A204.1 (cell line): ENCODE results near the gene NUDT15.
"Not testable (repeated sequence)": the region's sequence is repeated elsewhere in the genome, so short reads cannot be mapped to it uniquely, and the experiment has no call there.

ENCODE experiments used
- FAIRE-seq: peaks from 2 replicates; lab custom pipeline; 2012; peaks lifted over from hg19 to GRCh38; lab: Jason Lieb, UNC

The NUDT15 gene

DNA sequence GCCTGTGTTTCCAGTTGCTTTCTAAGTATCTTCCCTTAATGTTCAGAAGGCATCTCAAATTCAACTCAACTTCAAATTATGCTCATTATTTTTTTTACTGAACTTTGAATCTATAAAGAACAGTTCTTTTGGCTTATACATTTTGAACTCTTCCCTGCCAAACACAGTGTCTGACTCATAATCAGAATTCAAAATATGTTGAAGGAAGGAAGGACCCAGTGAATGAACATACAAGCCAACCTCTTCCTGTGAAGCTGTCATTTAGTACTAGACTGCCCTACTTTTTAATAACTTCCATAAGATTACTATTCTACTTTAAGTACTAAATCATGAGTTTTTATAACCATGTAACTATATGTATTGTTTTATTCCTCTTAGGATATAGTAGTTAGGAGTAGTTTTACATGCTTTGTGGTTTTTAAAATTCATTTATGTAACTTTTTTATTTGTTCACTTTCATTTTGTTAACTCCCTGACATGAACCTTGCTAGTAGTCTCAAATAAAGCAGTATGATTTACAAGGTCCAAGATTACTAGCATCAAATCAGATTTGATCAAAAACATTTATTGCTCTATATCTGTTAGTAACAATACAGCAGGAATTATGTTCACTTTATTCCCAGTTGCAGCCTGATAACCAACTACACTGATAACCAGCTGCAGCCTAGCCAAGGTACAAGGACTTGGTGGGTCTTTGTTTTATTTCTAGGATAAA is 6.4 kb downstream of the NUDT15 start:
- FAIRE-seq: peak; percentile 41

DNA sequence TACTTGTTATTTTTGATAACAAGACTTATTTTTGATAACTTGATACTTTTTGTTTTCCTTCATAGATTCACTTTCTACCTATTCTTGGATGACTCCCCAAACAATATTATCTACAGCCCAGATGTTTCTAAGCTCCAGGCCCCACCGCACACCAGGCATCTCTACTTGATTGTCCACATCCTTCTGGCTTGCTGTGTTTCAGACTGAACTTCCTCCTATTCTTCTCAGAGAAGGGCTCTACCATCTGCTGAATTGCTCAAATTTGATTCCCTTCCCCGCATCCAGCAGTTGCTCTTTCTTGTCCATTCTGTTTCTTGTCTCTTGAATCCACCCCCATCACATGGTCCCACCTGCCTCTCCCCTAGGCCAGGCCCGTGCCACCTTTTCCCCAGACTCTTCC is 13.0 kb downstream of the NUDT15 start:
- no peak for FAIRE-seq

DNA sequence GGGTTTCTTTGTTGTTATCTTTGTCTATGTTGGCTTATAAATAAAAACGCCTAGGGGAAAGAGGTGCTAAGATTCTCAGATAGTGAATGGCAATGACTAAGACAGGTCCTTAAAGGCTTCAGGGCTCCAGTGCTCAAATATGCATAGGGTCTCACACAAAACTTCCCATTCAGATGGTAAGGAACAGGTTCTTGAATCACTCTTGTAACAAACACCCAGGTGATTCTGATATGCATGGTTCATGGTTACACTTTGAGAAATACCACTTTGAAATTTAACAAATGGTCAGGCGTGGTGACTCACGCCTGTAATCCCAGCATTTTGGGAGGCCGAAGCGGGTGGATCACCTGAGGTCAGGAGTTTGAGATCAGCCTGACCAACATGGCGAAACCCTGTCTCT is 17.1 kb downstream of the NUDT15 start:
- no peak for FAIRE-seq

DNA sequence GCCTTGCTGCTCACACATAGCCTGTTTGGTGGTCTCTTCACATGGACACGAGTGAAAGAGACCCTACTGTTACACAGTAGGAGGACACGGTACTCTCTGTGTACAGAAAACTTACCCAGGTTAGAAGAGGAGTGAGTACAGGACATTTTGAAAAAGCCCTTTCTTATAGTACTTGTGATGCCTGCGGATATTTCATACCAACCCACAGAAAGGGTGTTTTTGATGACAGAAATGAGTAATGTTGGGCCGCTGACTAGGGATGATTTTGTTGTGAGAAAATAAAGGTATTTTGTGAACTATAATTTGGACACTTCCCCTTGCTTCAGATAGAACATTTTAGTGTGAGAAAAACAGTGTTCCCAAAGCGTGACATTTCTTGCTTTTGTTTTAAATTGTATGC is 18.2 kb downstream of the NUDT15 start:
- FAIRE-seq: no peak

DNA sequence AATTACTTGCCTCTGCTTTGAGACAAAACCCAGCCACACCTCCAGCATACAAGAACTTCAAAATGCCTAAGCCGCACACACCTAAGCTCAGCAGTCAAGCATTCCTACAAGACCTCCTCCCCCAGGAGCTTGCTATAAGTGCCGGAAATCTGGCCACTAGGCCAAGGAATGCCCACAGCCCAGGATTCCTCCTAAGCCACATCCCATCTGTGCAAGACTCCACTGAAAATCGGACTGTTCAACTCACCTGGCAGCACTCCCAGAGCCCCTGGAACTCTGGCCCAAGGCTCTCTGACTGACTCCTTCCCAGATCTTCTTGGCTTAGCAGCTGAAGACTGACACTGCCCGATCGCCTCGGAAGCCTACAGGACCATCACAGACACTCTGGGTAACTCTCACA is 21.0 kb downstream of the NUDT15 start:
- FAIRE-seq: not testable (repeated sequence)

DNA sequence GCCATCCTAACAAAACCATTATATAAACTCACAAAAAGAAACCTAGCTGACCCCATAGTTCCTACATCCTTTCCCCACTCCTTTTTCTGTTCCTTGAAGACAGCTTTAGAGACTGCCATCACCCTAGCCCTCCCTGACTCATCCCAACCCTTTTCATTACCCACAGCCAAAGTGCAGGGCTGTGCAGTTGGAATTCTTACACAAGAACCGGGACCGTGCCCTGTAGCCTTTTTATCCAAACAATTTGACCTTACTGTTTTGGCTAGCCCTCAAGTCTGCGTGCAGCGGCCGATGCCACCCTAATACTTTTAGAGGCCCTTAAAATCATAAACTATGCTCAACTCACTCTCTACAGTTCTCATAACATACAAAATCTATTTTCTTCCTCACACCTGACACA is 22.4 kb downstream of the NUDT15 start:
- FAIRE-seq: not testable (repeated sequence)

DNA sequence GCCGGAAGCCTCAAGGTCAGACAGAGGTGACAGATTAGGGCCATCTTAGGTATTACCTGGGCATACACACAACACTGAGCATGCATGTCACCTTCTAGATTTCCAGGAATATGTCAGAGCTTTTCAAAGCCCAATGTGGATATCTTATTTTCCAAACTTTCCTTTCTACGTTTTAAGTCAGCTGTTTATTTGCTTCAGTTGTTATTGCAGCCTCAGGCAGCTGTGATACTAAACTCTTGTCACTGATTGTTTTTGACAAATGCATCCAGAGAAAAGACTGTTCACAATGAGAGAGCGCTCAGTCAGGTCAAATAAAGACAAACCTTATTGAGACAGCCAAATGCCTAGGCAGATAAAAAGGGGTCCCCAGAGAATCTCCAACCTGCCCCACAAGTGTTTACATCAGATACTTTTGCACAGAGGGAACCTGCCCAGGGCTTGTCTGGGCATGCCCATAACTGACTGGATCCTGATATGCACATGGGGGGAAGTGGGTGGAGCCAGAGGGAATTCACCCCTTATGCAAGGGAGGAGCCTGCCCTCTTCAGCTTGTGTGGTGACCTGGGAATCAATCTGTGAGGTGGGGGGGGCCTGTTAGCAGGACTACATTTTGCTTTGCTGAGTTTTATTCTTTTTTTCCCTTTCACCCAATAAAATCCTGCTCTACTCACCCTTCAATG is 28.9 kb downstream of the NUDT15 start:
- no peak for FAIRE-seq

DNA sequence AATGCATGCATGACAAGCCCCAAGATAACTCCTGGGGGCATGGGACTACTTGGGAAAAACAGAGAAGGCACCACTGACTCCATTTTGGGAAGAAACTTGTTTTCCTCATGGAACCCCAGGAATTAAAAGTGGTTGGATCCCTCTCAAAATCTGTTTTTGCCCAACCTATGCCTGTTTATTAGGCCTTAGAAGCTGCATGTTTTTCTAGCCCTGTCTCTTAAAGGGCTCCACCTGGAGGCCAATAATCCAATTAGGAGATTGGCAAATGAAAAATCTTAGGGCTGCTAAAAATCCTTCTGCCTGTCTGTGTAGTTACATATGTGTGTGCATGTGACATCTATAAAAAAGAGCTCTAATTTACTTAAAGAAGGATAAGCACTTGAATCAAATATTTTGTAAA is 30.5 kb downstream of the NUDT15 start:
- no peak for FAIRE-seq

DNA sequence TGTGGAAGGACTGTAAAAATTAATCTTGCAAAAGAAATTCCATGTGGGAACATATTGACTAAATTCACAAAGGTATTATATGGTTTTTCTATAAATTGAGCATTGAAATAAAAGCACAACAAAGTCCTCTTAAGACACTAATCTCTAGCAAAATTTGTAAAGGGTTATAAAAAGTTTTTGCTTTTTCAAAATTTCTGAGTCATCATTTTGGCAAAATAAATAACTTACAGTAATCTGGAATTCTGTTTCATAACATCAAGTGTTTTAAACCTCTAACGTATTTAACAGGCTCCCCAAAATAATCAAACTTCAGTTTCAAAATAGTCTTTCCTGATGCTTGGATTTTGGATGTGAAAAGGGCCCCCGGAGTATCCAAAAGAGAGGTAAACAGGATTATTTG is 31.4 kb downstream of the NUDT15 start:
- no peak for FAIRE-seq

DNA sequence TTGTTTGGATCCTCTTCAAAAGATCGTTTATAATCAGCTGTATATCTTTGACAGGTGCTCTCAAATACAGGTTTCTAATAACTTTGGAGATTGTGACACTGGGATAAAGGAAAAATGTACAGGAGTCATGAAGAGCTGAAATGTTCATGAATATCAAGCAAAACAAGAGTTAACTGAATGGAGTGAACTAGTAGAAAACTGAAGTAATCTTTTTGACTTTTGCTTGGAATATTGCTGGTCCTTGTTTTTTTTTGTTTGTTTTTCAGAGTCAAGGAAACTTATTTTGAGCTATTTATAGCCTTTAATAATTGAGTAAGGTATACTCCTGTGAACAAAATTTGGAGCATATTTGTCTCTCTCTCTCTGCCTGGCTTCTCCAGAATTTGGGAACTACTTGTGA is 32.0 kb downstream of the NUDT15 start:
- FAIRE-seq: no peak

DNA sequence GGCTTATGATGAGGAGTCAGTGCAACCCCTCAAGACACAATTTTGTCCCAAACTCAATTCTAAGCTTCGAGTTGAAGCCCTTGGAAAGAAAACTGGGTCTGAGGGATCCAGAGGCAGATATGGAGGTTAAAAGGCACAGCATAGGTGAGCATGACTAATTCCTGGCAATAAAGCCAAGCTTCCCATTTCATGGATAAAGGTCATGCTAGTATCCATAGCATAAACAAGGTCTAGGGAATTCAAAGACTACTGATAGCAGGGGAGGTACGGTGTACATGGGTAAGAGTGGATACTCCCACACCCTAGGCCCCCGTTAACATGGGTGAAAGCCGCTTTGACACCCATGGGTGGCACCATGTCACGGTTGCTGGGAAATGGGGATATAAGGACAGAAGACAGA is 33.4 kb downstream of the NUDT15 start:
- no peak for FAIRE-seq

DNA sequence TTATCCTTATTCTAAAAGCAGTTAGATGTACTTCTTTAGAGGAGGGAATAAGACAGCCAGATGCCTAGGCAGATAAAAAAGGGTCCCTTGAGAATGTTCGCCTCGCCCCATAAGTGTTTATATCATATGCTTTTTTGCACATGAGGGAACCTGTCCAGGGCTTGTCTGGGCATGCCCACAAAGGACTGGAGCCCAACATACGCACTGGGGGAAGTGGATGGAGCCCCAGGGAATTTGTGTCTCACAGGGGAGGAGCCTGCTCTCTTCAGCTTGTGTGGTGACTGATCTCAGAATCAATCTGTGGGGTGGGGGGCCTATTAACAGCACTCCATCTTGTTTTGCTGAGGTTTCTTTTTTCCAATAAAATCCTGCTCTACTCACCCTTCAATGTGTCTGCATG is 34.8 kb downstream of the NUDT15 start:
- FAIRE-seq: no peak

DNA sequence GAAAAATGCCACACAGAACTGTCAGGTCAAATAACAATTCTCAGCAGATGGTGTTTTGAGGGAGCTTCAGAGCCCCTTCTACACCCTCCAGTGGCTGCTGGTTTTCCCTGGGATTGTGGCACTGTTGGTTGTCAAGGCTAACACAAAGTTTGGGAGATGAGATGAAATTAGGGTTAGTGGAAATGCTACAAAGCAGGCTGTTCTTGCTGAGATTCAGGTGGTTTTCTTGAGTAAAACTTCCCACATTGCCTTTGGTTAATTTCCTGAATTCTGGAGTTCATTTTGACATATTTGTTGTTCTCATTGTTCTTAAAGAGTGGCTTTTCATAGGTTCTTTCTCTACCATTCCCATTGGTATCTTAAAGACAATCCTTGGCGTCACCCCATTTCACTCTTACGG is 35.3 kb downstream of the NUDT15 start:
- no peak for FAIRE-seq

DNA sequence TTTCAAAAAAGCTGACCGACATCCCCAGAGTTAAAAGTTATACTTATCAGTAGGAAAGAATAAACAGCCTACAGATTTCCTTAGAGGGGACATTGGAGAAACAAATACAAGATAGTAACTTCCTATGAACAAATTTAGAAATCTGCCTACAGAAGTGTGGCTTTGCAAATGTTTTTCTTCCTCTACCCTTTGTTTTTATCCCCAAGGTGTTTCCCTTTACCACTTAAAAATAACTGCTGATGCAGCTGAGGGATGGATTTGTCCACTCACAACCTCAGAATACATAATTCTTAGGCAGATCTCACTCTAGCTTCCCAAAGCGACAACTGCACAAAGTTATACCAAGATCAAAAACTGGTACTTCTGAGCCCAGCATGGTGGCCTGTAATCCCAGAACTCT is 36.5 kb downstream of the NUDT15 start:
- FAIRE-seq: no peak

DNA sequence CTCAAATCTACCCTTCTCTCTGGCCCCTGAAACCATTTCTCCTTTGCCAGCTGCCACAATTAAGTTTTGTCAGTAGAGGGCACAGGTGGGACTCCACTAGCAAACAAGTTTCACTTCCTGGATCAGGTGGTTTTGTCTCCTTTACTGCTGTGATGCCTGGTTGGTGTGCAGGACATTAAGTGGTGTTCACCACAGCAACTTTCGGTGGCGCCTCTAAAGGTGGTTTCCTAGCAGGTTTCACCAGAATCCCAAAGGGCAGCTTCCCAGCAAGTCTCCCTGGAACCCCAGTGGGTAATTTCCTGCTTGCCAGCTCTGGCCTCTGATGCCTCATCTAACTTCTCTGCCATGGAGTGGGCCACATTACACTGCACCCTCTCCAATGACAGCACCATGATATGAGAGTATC is 40.7 kb downstream of the NUDT15 start:
- FAIRE-seq: no peak

DNA sequence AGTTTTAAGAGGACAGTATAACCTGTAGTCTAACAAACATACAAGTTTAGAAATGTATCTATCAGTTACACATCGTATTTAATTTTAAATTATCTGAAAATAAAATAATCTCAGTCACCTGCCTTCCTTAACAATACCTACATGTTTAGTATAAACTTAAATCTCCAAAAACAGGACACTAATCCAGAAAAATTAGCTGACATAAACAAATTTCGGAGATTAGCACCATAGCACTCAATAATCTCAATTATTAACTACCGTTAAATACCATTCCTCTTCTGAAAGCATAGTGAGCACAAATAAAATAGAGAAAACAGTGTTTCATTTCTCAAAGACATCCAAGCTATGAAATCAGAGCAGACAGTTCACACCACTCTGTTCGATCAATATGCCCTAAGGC is 44.2 kb downstream of the NUDT15 start:
- FAIRE-seq: no peak

DNA sequence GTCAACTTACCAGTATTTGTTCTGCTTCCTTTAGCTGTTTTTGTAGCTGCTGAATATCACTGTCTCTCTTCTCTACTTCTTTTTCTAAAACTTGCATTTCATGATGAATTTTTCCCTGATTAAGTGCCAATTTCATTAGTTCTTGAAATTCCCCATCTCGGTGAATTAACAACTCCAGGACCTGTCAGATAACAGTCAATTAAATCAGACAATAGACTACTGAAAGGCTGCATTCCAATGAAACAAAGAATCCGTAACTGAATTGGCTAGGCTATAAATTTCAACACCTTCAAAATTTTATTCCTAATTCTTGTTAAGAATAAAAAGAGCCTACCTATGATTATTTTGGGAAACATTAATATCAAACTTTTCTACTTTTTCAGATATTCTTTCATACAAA is 48.7 kb downstream of the NUDT15 start:
- FAIRE-seq: no peak

DNA sequence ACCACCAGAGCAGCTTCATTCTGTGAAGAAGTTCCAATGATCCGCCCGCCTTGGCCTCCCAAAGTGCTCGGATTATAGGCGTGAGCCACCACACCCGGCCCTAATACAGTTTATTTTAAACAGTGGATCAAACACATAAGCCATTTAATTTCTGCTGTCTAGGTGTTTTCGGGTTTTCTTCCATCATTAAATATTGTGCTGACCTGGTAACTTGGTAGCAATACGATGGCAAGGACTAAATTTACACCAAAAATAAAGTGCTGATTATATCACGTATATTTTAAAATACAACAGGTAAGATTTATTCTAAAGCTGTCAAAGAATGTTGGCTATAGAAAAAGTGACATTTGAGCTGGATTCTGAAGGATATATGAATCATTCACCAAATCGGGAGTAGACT is 56.1 kb downstream of the NUDT15 start:
- FAIRE-seq: no peak

DNA sequence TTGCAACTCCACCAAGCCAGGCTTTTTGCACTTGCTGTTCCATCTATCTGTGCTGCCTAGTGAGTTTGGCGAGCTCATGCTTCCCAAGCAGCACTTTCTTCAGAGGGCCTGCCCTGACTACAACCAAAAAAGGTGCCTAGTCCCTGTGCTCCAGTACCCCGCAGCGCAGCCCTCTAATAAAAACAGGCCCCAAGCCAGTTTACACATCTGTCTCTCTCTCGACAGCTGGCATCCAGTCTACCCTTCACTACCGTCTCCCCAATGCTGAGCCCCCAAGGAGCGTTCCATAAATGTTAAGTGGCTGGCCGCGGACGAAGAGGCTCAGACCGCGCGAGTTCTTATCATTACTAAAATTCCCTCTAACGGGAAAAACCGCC is 56.9 kb downstream of the NUDT15 start:
- FAIRE-seq: no peak

DNA sequence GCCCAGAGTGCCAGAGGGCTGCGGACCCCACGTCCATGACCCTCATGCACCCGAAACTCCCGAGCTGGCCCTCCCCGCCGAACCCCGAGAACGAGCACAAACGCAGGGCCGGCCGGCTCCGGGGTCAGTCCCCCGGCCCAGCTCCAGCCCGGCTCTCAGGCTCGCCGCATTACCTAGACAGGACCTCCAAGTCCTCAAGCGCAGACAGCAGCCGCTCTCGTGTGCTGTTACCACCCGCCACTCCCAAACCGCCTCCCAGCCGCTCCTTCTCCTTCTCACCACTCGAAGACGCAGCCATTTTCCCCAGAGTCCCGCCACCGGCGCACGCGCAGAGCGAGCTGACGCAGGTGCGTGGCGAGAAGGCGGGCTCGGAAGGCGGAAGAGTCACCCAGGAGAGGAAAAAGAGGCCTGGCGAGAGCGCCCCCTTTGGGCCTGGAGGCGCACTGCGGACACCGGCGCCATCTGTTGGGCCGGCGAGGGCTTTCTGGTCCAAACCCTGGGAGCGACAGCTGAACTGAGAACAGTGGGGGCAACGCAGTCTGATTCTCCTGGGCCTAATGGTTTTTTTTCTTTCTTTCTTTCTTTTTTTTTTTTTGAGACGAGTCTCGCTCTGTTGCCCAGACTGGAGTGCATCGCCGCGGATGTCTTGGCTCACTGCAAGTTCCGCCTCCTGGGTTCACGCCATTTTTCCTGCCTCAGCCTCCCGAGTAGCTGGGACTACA is 57.4 kb downstream of the NUDT15 start, which contains the start of gene MED4:
Gene MED4 (minus strand): TSS at position 324 of the 722 bp plus-strand sequence. CDS start 26 bp downstream, at position 298.
- FAIRE-seq: peak; percentile 41

DNA sequence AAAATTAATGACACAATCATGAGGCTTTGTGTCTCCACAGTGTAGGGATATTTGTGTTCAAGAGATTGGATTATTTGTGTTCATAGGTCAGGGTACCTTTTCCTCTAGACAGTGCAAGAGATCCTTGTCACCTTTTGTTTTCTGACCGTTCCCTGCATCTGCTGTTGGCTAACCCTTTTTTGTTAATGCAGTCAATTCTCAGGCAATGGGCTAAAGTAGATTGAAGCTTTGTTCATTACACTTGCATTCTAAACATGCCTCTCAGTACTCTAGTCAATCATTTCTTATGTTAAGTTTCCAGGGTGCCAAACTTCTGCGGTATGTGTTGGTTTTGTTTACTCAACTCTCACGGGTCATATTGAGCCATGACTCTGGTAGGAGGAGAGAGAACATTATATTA is 59.1 kb downstream of the NUDT15 start:
- FAIRE-seq: no peak
